GM12878 (cell line): ENCODE measurements around the gene MRPL54. TPM values are rescaled to one million over a fixed set of nuclear protein-coding genes. Genes with fewer than 3 reads are reported as not detected.

Source experiments
- CREB1 ChIP-seq: IDR thresholded peaks from 2 replicates; pipeline ENCODE4 v1.6.1; 2012; ENCODE audit warnings: low read depth, mild to moderate bottlenecking, inconsistent platforms
- SIX5 ChIP-seq: IDR thresholded peaks from 2 replicates; pipeline ENCODE4 v1.6.1; 2011; ENCODE audit warnings: mild to moderate bottlenecking, low read depth, low read length, moderate library complexity; ENCODE audit not compliant: severe bottlenecking
- SPI1 ChIP-seq: IDR thresholded peaks from 2 replicates; pipeline ENCODE4 v1.6.1; 2011; ENCODE audit warnings: low read depth, mild to moderate bottlenecking, low read length, moderate library complexity, borderline replicate concordance; ENCODE audit not compliant: insufficient read depth
- STAT3 ChIP-seq: IDR thresholded peaks from 2 replicates; pipeline ENCODE4 v1.6.1; 2011; ENCODE audit warnings: low read depth, low read length, improper control_type of control experiment
- SUPT20H ChIP-seq: IDR thresholded peaks from 2 replicates; pipeline ENCODE4 v1.6.1; 2011; ENCODE audit warnings: low read depth, mild to moderate bottlenecking, low read length, moderate library complexity, borderline replicate concordance; ENCODE audit not compliant: control insufficient read depth
- polyA plus RNA-seq, 11 experiments: library from polyadenylated mRNA; depleted of rRNA in 4 of 11; unstranded in 6 of 11; stranded (reverse) in 5 of 11; fragments of >200 nt; fragmentation: Nextera tagmentation in 4 of 11; fragmentation: Illumina TruSeq in 1 of 11; extraction: Ambion mirVana in 4 of 11; extraction: Trizol in 1 of 11; gene quantifications; 1 replicate in 1 of 11; 2 replicates in 10 of 11; pipeline versions ENCODE4 v1.2.1 to v1.2.3, GENCODE V29; 2011 to 2016; ENCODE audit warnings: inconsistent platforms in 2 of 11, missing spikeins in 2 of 11, low read depth in 1 of 11
- total RNA-seq, 4 experiments: library from RNA; depleted of rRNA in 3 of 4; stranded (reverse); fragments of >200 nt in 3 of 4; fragmentation: Illumina TruSeq in 1 of 4; extraction: Trizol in 1 of 4; gene quantifications; 2 replicates each; pipeline versions ENCODE4 v1.2.1 to v1.2.3, GENCODE V29; 2013 to 2021
- TF ChIP-seq, protein P1 (sequence below): fragments of 450-650 bp; formaldehyde crosslinking; IDR thresholded peaks from 2 replicates; pipeline ENCODE4 v1.5.0; 2022; ENCODE audit warnings: mild to moderate bottlenecking, missing genetic modification characterization
- TF ChIP-seq, protein P2 (sequence below): fragments of 450-650 bp; IDR thresholded peaks from 2 replicates; pipeline ENCODE4 v1.6.1; 2014; ENCODE audit warnings: mild to moderate bottlenecking

The MRPL54 gene
- total and polyA plus RNA-seq, 10 of the 15 experiments (the other 5 are each of a cell fraction or from before 2014, with no cell fraction given) = 3.1 to 98.7 (median 75.2) TPM

DNA sequence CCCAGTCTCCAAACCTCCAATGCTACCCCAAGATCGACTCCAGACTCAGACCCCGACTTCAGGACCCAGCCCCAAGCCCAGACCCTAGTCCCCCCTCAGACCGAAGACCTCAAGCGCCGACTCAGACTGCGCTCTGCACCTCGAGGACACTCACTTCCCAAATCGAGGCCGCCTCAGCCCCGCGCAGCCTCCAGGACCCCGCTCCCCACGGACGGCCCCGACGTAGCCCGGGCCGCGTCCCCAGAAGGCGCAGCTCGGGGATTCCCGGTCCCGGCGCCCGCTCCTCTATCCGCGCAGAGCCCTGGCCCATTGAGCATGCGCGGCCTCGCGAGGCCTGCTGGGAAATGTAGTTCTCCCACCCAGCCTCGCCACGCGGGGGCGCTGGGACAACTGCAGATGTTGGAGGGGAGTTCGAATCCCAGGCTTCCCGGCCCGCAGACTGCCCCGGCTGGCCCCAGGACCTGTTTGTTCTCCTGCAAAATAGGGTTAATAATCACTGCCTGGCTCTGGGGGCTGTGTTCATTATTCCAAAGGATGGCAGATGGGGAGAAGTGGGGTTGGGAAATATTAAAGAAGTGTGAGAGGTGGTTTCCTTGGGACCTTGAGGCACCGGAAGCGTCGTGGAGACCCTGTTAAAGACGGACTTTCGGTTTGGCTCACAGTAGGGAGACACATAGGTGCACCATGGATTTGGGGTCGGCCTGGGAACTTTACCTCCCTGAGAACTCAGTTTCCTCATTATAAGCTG, 926 bp upstream of the MRPL54 start, which contains the start of gene APBA3 (continued):
- TF ChIP-seq SPI1 (peak; percentile 21; the same call in 1 of the 2 replicates), CREB1 (peak; percentile 70), SUPT20H (no peak), STAT3 (no peak), SIX5 (peak; percentile 96)
- TF ChIP-seq, protein P1, sequence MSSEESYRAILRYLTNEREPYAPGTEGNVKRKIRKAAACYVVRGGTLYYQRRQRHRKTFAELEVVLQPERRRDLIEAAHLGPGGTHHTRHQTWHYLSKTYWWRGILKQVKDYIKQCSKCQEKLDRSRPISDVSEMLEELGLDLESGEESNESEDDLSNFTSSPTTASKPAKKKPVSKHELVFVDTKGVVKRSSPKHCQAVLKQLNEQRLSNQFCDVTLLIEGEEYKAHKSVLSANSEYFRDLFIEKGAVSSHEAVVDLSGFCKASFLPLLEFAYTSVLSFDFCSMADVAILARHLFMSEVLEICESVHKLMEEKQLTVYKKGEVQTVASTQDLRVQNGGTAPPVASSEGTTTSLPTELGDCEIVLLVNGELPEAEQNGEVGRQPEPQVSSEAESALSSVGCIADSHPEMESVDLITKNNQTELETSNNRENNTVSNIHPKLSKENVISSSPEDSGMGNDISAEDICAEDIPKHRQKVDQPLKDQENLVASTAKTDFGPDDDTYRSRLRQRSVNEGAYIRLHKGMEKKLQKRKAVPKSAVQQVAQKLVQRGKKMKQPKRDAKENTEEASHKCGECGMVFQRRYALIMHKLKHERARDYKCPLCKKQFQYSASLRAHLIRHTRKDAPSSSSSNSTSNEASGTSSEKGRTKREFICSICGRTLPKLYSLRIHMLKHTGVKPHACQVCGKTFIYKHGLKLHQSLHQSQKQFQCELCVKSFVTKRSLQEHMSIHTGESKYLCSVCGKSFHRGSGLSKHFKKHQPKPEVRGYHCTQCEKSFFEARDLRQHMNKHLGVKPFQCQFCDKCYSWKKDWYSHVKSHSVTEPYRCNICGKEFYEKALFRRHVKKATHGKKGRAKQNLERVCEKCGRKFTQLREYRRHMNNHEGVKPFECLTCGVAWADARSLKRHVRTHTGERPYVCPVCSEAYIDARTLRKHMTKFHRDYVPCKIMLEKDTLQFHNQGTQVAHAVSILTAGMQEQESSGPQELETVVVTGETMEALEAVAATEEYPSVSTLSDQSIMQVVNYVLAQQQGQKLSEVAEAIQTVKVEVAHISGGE (CRISPR knock-in tag) = peak; percentile 80
- TF ChIP-seq, protein P2, sequence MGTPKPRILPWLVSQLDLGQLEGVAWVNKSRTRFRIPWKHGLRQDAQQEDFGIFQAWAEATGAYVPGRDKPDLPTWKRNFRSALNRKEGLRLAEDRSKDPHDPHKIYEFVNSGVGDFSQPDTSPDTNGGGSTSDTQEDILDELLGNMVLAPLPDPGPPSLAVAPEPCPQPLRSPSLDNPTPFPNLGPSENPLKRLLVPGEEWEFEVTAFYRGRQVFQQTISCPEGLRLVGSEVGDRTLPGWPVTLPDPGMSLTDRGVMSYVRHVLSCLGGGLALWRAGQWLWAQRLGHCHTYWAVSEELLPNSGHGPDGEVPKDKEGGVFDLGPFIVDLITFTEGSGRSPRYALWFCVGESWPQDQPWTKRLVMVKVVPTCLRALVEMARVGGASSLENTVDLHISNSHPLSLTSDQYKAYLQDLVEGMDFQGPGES = peak; percentile 19; the same call in 1 of the 2 replicates
- TF ChIP-seq, all 136 proteins: peak for 54
